Spinal cord (tissue), 10 donors: ENCODE results near the gene LRRC37A3. TPM values are rescaled to one million over a fixed set of nuclear protein-coding genes. Genes with fewer than 3 reads are reported as not detected.
"Not testable (repeated sequence)": the region's sequence is repeated elsewhere in the genome, so short reads cannot be mapped to it uniquely, and the experiment has no call there.

Experiments used
- DNase-seq, 6 donors: peaks; one replicate each; pipeline versions ENCODE4 v3.0.0 to v3.0.0-alpha.2; 2013 to 2015; ENCODE audit warnings: low spot score in 6 of 6, low read depth in 4 of 6
- H3K27ac ChIP-seq: one replicate; pipeline ENCODE4 v1.5.1; 2013; ENCODE audit warnings: low read depth, low read length, control low read depth
- H3K27me3 ChIP-seq: one replicate; pipeline ENCODE4 v1.6.1; 2013; ENCODE audit warnings: low read length; ENCODE audit not compliant: control insufficient read depth, insufficient read depth
- H3K36me3 ChIP-seq: one replicate; pipeline ENCODE4 v1.6.1; 2013; ENCODE audit warnings: low read length; ENCODE audit not compliant: control insufficient read depth, insufficient read depth
- H3K4me1 ChIP-seq: one replicate; pipeline ENCODE4 v1.6.1; 2013; ENCODE audit warnings: low read length; ENCODE audit not compliant: control insufficient read depth, insufficient read depth
- H3K4me3 ChIP-seq: one replicate; pipeline ENCODE4 v1.5.1; 2013; ENCODE audit warnings: low read depth, low read length, control low read depth
- H3K9me3 ChIP-seq: one replicate; pipeline ENCODE4 v1.6.1; 2013; ENCODE audit warnings: low read length; ENCODE audit not compliant: control insufficient read depth, insufficient read depth
- WGBS: methylation state at CpG from one replicate; pipeline ENCODE4 v1.1.5; 2013; ENCODE audit warnings: missing lambda C conversion rate; ENCODE audit not compliant: insufficient coverage; 5-methylcytosine and 5-hydroxymethylcytosine counted together
- polyA plus RNA-seq, 2 donors: library from polyadenylated mRNA; unstranded; fragments of 120-200 nt; gene quantifications; one replicate each; pipeline ENCODE4 v1.2.1, GENCODE V29; 2013; ENCODE audit not compliant: insufficient read length in 2 of 2
- total RNA-seq, 2 donors: library from RNA; depleted of rRNA in 1 of 2; stranded (reverse); fragments of 120-200 nt in 1 of 2; fragments of >200 nt in 1 of 2; gene quantifications; one replicate each; pipeline versions ENCODE4 v1.2.3 to v1.2.4, GENCODE V29; 2013 to 2014
- donor health status: healthy.

LRRC37A3 gene
- total and polyA plus RNA-seq, 4 donors, result 18.4 to 63.4 (median 40.9) TPM

- H3K27ac ChIP-seq, H3K27me3 ChIP-seq, DNase-seq, H3K36me3 ChIP-seq, H3K9me3 ChIP-seq, H3K4me3 ChIP-seq: not testable (repeated sequence)
- peaks cover 12% of the 10 kb centered on the region for H3K4me1 ChIP-seq
- 85% methylated on average over 4 of the region's 5 CpGs for WGBS
These were observed 80.8 kb downstream of the LRRC37A3 start for GRCh38 chr17:64838513-64838912.

DNA sequence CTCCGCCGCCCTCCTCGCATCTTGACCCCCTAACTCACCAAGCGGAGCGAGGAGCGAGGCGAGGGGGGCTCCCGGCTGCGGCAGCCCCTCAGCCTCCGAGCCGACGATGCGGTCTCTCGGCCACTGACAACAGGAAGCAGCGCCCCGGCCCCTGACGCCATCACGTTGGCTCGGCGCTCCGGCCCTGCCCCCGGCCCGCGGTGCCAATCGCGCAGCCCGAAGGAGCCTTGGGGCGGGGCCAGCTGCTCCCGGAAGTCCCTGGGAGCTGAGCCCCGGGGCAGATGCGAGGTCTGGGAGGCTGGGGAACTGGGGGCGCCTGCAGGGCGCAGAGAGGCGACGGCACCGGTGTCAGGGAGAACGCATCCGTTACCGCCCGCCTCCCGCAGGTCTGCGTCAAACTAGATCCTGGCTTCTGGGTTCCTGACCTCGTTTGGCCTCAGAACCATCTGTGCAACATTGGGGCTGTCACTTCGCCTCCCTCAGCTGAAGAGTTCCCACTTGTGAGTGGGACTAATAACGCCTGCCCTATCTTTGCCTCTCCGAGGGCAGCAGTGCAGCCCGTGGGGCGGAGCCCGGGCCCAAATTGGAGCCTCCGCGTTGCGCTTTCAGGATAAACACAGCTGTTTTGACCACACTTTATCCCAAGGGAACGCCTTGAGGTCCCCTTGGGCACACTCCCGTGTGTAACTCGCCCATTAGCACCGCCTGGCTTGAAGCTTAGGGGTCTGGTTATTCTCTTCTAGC lies 82.1 kb downstream of the LRRC37A3 start:
- H3K4me1 ChIP-seq, result peaks cover 12% of the 10 kb centered on the region
- H3K9me3 ChIP-seq, H3K27me3 ChIP-seq, H3K36me3 ChIP-seq: not testable (repeated sequence)
- peak overlapping the region; percentile 15 for H3K27ac ChIP-seq
- WGBS, result under 1% methylated on average over 31 of the region's 56 CpGs
- H3K4me3 ChIP-seq, result peak overlapping the region; percentile 56
- peak in 5 of 6 donors; percentile 39 to 91 (median 62) for DNase-seq

DNA sequence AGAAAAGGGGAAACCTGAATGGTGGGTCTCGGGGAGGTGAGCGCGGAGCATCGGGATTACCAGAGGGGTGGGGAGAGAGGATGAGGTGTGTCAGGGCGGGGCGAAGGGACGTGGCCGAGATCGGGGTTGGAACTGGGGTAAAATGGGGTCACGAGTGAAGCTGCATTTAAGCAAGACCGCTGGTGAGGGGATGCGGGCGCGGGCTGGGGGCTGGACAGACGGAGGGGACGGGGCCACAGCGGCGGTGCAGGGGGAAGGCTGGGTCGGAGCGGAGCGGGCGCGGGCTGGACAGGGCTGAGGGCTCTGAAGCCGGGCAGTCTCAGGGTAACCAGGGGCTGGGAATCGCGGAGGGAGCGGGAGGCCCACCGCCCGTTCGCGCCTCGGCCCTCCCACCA lies 82.7 kb downstream of the LRRC37A3 start:
- H3K27ac ChIP-seq, H3K9me3 ChIP-seq, H3K27me3 ChIP-seq, H3K36me3 ChIP-seq: not testable (repeated sequence)
- WGBS, result 0% methylated on average over 28 of the region's 32 CpGs
- peak overlapping the region; percentile 56 for H3K4me3 ChIP-seq
- peak in 1 of 6 donors; percentile 17 for DNase-seq
- peaks cover 12% of the 10 kb centered on the region for H3K4me1 ChIP-seq

GRCh38 chr17:64834060-64834459 lies 85.2 kb downstream of the LRRC37A3 start:
- WGBS, result 100% methylated on average over 1 of the region's 3 CpGs
- DNase-seq, H3K9me3 ChIP-seq, H3K27me3 ChIP-seq, H3K36me3 ChIP-seq, H3K4me3 ChIP-seq, H3K27ac ChIP-seq: not testable (repeated sequence)
- H3K4me1 ChIP-seq, result peaks cover 12% of the 10 kb centered on the region

DNA sequence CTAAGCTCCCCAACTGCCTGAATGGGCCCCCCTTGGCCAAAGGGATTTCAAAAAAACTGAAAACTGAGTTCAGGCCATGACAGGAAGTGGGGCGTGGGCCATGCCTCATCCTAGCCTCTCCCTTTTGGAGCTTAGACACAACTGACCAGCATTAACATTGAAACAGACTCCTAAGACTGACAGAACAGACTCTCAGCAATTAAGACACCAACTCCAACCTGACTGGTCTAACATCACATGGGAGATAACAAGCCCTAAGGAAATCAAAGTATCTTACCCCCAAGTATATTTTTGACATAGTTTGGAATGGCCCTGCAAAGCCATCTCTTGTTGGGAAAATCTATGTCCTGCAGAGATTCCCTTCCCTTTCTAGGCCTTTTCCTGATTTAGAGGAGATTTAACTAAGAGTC lies 88.6 kb downstream of the LRRC37A3 start:
- H3K4me3 ChIP-seq, DNase-seq, H3K36me3 ChIP-seq, H3K4me1 ChIP-seq, H3K9me3 ChIP-seq, H3K27ac ChIP-seq, H3K27me3 ChIP-seq: not testable (repeated sequence)
- 100% methylated on average over 1 of the region's 1 CpG for WGBS

DNA sequence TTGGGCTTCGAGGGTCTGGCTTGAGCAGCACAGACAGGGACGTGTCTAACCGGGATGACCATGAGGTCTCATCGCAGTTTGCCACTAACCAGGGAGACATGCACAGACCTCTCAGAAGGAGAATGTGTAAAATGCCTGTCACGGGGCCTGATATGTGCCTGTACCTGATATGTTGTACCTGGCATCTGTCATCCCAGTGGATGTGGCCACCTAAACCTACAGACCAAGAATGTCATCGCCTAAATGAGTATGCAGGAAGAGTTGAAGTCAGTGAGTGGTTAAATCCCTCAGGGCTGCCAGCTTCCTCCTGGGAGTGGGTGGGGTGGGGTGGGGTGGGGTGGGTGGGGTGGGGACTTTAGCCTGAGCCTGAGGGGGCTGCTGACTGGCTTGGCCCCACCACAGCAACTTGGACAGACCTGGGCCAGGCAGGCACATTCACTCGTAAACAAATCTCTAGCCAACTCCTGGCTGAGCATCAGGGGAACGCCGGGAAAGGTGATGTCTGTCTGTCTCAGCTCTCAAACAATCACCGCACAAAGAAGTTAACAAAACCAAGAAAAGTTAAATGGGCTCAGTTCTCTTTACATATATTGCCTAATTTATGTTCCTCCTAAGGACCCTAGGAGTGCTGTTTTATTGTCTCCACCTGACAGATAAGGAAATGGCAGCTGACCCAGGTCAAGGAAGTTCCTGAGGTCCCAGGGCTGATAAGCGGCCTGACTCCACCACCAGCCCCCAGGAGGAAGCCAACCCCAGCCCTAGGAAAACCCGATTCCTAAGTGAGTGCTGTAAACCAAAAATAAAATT lies 89.3 kb downstream of the LRRC37A3 start:
- H3K4me3 ChIP-seq, H3K27me3 ChIP-seq, H3K9me3 ChIP-seq, H3K4me1 ChIP-seq, H3K27ac ChIP-seq, H3K36me3 ChIP-seq, DNase-seq: not testable (repeated sequence)
- 61% methylated on average over 7 of the region's 12 CpGs for WGBS

- H3K27ac ChIP-seq, DNase-seq, H3K9me3 ChIP-seq, H3K27me3 ChIP-seq, H3K36me3 ChIP-seq, H3K4me3 ChIP-seq, H3K4me1 ChIP-seq: not testable (repeated sequence)
- WGBS, result 100% methylated on average over 1 of the region's 5 CpGs
These were observed 90.2 kb downstream of the LRRC37A3 start for GRCh38 chr17:64829068-64829467.

- not testable (repeated sequence) for H3K27ac ChIP-seq, H3K4me3 ChIP-seq, H3K4me1 ChIP-seq, H3K9me3 ChIP-seq, DNase-seq, H3K27me3 ChIP-seq
- peaks cover 18% of the 10 kb centered on the region for H3K36me3 ChIP-seq
- 89% methylated on average over 2 of the region's 5 CpGs for WGBS
These were observed 100.4 kb downstream of the LRRC37A3 start for GRCh38 chr17:64818904-64819303.

DNA sequence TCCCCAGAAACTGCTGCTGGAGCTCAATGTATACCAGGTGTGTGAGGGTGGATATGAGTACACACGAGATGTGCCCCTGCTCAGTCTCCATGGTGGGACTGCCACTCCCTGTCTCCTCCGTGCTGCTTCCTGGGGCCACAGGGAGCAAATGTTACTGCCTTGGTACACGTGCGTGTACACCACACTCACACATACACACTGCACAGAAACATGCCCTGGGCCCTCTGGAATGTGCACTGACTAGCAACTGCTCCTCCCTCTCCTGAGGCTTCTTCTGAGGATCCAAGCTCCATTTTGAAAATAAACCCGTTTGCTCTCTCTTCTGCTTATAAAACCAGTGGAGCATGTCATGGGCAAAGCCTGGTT lies 103.5 kb downstream of the LRRC37A3 start:
- DNase-seq, H3K4me1 ChIP-seq, H3K9me3 ChIP-seq, H3K27me3 ChIP-seq, H3K27ac ChIP-seq, H3K36me3 ChIP-seq, H3K4me3 ChIP-seq: not testable (repeated sequence)
- WGBS, result 75% methylated on average over 2 of the region's 5 CpGs
